Measurements from ENCODE around the gene MOV10L1. TPM values are rescaled to one million over a fixed set of nuclear protein-coding genes. Genes with fewer than 3 reads are reported as not detected.
A peak's percentile ranks its signal among the peaks of the same experiment; 100 is the strongest.

The MOV10L1 gene
- total RNA-seq, 1 experiment from 2014 or later: not detected

GRCh38 chr22:50098052-50098451, 8.2 kb downstream of the MOV10L1 start:
- H3K4me1 ChIP-seq: no peaks in the 10 kb centered on the region
- no peaks in the 10 kb centered on the region for H3K9me3 ChIP-seq (replicated peaks)
- H3K4me3 ChIP-seq: no peak overlapping the region
- 0 out of 2 replicates have a peak, but pooled peaks cover 7% of the 10 kb centered on the region for H3K27me3 ChIP-seq
- H3K36me3 ChIP-seq: no peaks in the 10 kb centered on the region
- DNase-seq: no peak
- H3K27ac ChIP-seq: no peak overlapping the region

- H3K4me3 ChIP-seq: no peak overlapping the region
- H3K27ac ChIP-seq: no peak overlapping the region
- no peaks in the 10 kb centered on the region for H3K36me3 ChIP-seq
- no peak for DNase-seq
- H3K9me3 ChIP-seq (replicated peaks): no peaks in the 10 kb centered on the region
- H3K4me1 ChIP-seq: no peaks in the 10 kb centered on the region; the same call in 1 of the 2 replicates
- peaks cover 24% of the 10 kb centered on the region for H3K27me3 ChIP-seq
These were observed 12.2 kb downstream of the MOV10L1 start for GRCh38 chr22:50101870-50102565.

- Histone ChIP-seq H3K9me3 (replicated peaks) (no peaks in the 10 kb centered on the region), H3K4me1 (no peaks in the 10 kb centered on the region; the same call in 1 of the 2 replicates), H3K36me3 (no peaks in the 10 kb centered on the region), H3K27me3 (peaks cover 24% of the 10 kb centered on the region), H3K4me3 (no peak overlapping the region), H3K27ac (no peak overlapping the region)
- DNase-seq: no peak
These were observed 13.1 kb downstream of the MOV10L1 start for GRCh38 chr22:50102946-50103345.

GRCh38 chr22:50104141-50104544, 14.3 kb downstream of the MOV10L1 start:
- H3K27me3 ChIP-seq: peaks cover 24% of the 10 kb centered on the region
- H3K36me3 ChIP-seq: no peaks in the 10 kb centered on the region
- H3K27ac ChIP-seq: no peak overlapping the region
- H3K4me1 ChIP-seq: no peaks in the 10 kb centered on the region; the same call in 1 of the 2 replicates
- no peaks in the 10 kb centered on the region for H3K9me3 ChIP-seq (replicated peaks)
- H3K4me3 ChIP-seq: no peak overlapping the region
- DNase-seq: no peak

- H3K4me3 ChIP-seq: no peak overlapping the region
- no peak for DNase-seq
These were observed 15.6 kb downstream of the MOV10L1 start for GRCh38 chr22:50105208-50106100.

GRCh38 chr22:50107529-50107928, 17.7 kb downstream of the MOV10L1 start:
- H3K27ac ChIP-seq: no peak overlapping the region
- H3K4me3 ChIP-seq: no peak overlapping the region
- no peaks in the 10 kb centered on the region for H3K36me3 ChIP-seq
- no peaks in the 10 kb centered on the region; the same call in 1 of the 2 replicates for H3K4me1 ChIP-seq
- no peaks in the 10 kb centered on the region for H3K9me3 ChIP-seq (replicated peaks)
- no peak for DNase-seq
- peaks cover 34% of the 10 kb centered on the region for H3K27me3 ChIP-seq

More at GRCh38 chr22:50105208-50106100, 15.6 kb downstream of the MOV10L1 start:
- Histone ChIP-seq H3K9me3 (replicated peaks) (no peaks in the 10 kb centered on the region), H3K27me3 (peaks cover 22% of the 10 kb centered on the region), H3K36me3 (no peaks in the 10 kb centered on the region), H3K4me1 (no peaks in the 10 kb centered on the region; the same call in 1 of the 2 replicates), H3K27ac (no peak overlapping the region)

- Histone ChIP-seq H3K27me3 (peaks cover 38% of the 10 kb centered on the region), H3K27ac (no peak overlapping the region), H3K9me3 (replicated peaks) (no peaks in the 10 kb centered on the region), H3K4me1 (0 out of 2 replicates have a peak, but pooled peaks cover 2% of the 10 kb centered on the region), H3K36me3 (no peaks in the 10 kb centered on the region), H3K4me3 (no peak overlapping the region)
- DNase-seq: no peak
These were observed 21.2 kb downstream of the MOV10L1 start for GRCh38 chr22:50111056-50111455.

GRCh38 chr22:50112151-50113118, 22.6 kb downstream of the MOV10L1 start:
- Histone ChIP-seq H3K36me3 (no peaks in the 10 kb centered on the region), H3K9me3 (replicated peaks) (no peaks in the 10 kb centered on the region), H3K27me3 (peaks cover 38% of the 10 kb centered on the region), H3K27ac (no peak overlapping the region), H3K4me3 (no peak overlapping the region), H3K4me1 (0 out of 2 replicates have a peak, but pooled peaks cover 2% of the 10 kb centered on the region)
- no peak for DNase-seq

GRCh38 chr22:50114221-50115021, 24.6 kb downstream of the MOV10L1 start:
- DNase-seq: peak; percentile 16 to 27
- Histone ChIP-seq H3K9me3 (replicated peaks) (no peaks in the 10 kb centered on the region), H3K27ac (no peak overlapping the region), H3K4me1 (peaks cover 5% of the 10 kb centered on the region; the same call in 1 of the 2 replicates), H3K4me3 (no peak overlapping the region), H3K27me3 (peaks cover 42% of the 10 kb centered on the region), H3K36me3 (no peaks in the 10 kb centered on the region)

GRCh38 chr22:50115693-50116092, 25.9 kb downstream of the MOV10L1 start:
- Histone ChIP-seq H3K4me3 (no peak overlapping the region), H3K9me3 (replicated peaks) (no peaks in the 10 kb centered on the region), H3K27ac (no peak overlapping the region), H3K4me1 (peaks cover 5% of the 10 kb centered on the region; the same call in 1 of the 2 replicates), H3K36me3 (no peaks in the 10 kb centered on the region), H3K27me3 (peaks cover 39% of the 10 kb centered on the region)
- no peak for DNase-seq

- Histone ChIP-seq H3K4me1 (peaks cover 5% of the 10 kb centered on the region; the same call in 1 of the 2 replicates), H3K9me3 (replicated peaks) (no peaks in the 10 kb centered on the region), H3K4me3 (no peak overlapping the region), H3K36me3 (no peaks in the 10 kb centered on the region), H3K27ac (no peak overlapping the region), H3K27me3 (peaks cover 28% of the 10 kb centered on the region)
- no peak for DNase-seq
These were observed 27.5 kb downstream of the MOV10L1 start for GRCh38 chr22:50117168-50117762.

- no peak overlapping the region for H3K27ac ChIP-seq
- no peaks in the 10 kb centered on the region for H3K36me3 ChIP-seq
- H3K4me3 ChIP-seq: no peak overlapping the region
- 0 out of 2 replicates have a peak, but pooled peaks cover under 1% of the 10 kb centered on the region for H3K9me3 ChIP-seq (replicated peaks)
- H3K4me1 ChIP-seq: peaks cover 5% of the 10 kb centered on the region; the same call in 1 of the 2 replicates
- peaks cover 19% of the 10 kb centered on the region for H3K27me3 ChIP-seq
- no peak for DNase-seq
These were observed 28.3 kb downstream of the MOV10L1 start for GRCh38 chr22:50118129-50118528.

- no peaks in the 10 kb centered on the region for H3K36me3 ChIP-seq
- no peak overlapping the region for H3K4me3 ChIP-seq
- no peak overlapping the region for H3K27ac ChIP-seq
- DNase-seq: peak; percentile 32 to 46
- H3K9me3 ChIP-seq (replicated peaks): 0 out of 2 replicates have a peak, but pooled peaks cover 4% of the 10 kb centered on the region
- peaks cover 5% of the 10 kb centered on the region; the same call in 1 of the 2 replicates for H3K4me1 ChIP-seq
- H3K27me3 ChIP-seq: peaks cover 19% of the 10 kb centered on the region
These were observed 28.9 kb downstream of the MOV10L1 start for GRCh38 chr22:50118557-50119168.
